K562 (cell line): Measurements from ENCODE around the gene NFKB2. TPM values are rescaled to one million over a fixed set of nuclear protein-coding genes. Genes with fewer than 3 reads are reported as not detected.

Experiments
- ATAC-seq: fragments of 200-7000 bp; cut with Tn5 transposase; 3 replicates; pipeline ENCODE4 v1.9.1; 2020; ENCODE audit warnings: moderate library complexity
- BruUV-seq: library from RNA; stranded (reverse); fragments of 400-500 nt; replicated peaks from 2 replicates; lab custom pipeline; 2021; lab: Mats Ljungman, UMichigan
- CTCF ChIA-PET: fragments of 300-600 bp; formaldehyde crosslinking; extraction: SDS; loops from one replicate; lab custom pipeline; 2021; ENCODE audit warnings: low intra/inter-chr PET ratio; lab: Yijun Ruan, JAX
- POLR2A ChIA-PET: fragments of 300-600, 350-650 bp; sonication (Branson Sonifier 250); formaldehyde crosslinking; extraction: SDS; loops from one replicate; lab custom pipeline; 2021; ENCODE audit warnings: antibody characterized with exemption, inconsistent platforms; lab: Yijun Ruan, JAX
- DNase-seq, 4 experiments: peaks; one replicate each; pipeline versions ENCODE4 v3.0.0 to v3.0.0-alpha.2; 2011 to 2018; ENCODE audit warnings: low spot score in 3 of 4, mixed read lengths in 3 of 4; ENCODE audit errors: extremely low read depth in 1 of 4
- FAIRE-seq: peaks from 2 replicates; lab custom pipeline; 2011; peaks lifted over from hg19 to GRCh38; lab: Jason Lieb, UNC
- H2AFZ ChIP-seq: 2 replicates; pipeline ENCODE4 v1.6.0; 2011; ENCODE audit warnings: low read depth, low read length, control low read depth, inconsistent platforms
- H3K27ac ChIP-seq: fragments of 200-600 bp; 3 replicates; pipeline ENCODE4 v1.8.0; 2011; ENCODE audit warnings: low read depth, mild to moderate bottlenecking, control low read depth, inconsistent platforms, low read length, moderate library complexity, mixed read lengths; ENCODE audit errors: extremely low read depth
- H3K27me3 ChIP-seq, 2 experiments: fragments of 300-600 bp in 1 of 2; 2 replicates in 1 of 2; 3 replicates in 1 of 2; pipeline versions ENCODE4 v1.6.0 to v1.8.0; 2011; ENCODE audit warnings: inconsistent platforms in 2 of 2, low read length in 2 of 2, mild to moderate bottlenecking in 1 of 2, mixed read lengths in 1 of 2, moderate library complexity in 1 of 2; ENCODE audit not compliant: control insufficient read depth in 2 of 2, insufficient read depth in 2 of 2
- H3K36me3 ChIP-seq: fragments of 300-600 bp; 3 replicates; pipeline ENCODE4 v1.8.0; 2011; ENCODE audit warnings: mild to moderate bottlenecking, low read length, inconsistent platforms; ENCODE audit not compliant: control insufficient read depth, insufficient read depth
- H3K4me1 ChIP-seq, 2 experiments: fragments of 200-600 bp in 1 of 2; replicated peaks in 1 of 2; 2 replicates in 1 of 2; 3 replicates in 1 of 2; pipeline versions ENCODE4 v1.5.1 to v1.8.0; 2011; ENCODE audit warnings: inconsistent platforms in 2 of 2, low read length in 2 of 2, mild to moderate bottlenecking in 1 of 2, mixed read lengths in 1 of 2, moderate library complexity in 1 of 2; ENCODE audit not compliant: control insufficient read depth in 2 of 2, insufficient read depth in 2 of 2
- H3K4me2 ChIP-seq: 2 replicates; pipeline ENCODE4 v1.6.1; 2011; ENCODE audit warnings: low read length, control low read depth, inconsistent platforms, mixed read lengths; ENCODE audit not compliant: insufficient read depth
- H3K4me3 ChIP-seq: fragments of 200-600 bp; sonication (generic), shearing (Covaris generic); 2 replicates; pipeline ENCODE4 v1.5.1; 2016; ENCODE audit warnings: control low read depth, inconsistent platforms
- H3K79me2 ChIP-seq: fragments of 200-600 bp; 3 replicates; pipeline ENCODE4 v1.8.0; 2011; ENCODE audit warnings: low read length, inconsistent platforms; ENCODE audit not compliant: control insufficient read depth, insufficient read depth
- H3K9ac ChIP-seq, 2 experiments: 2 replicates each; pipeline versions ENCODE4 v1.6.0 to v1.6.1; 2011; ENCODE audit warnings: low read depth in 2 of 2, low read length in 2 of 2, control low read depth in 1 of 2, inconsistent platforms in 1 of 2, mild to moderate bottlenecking in 1 of 2, mixed read lengths in 1 of 2; ENCODE audit not compliant: insufficient read depth in 1 of 2
- H3K9me1 ChIP-seq: one replicate; pipeline ENCODE4 v1.6.0; 2011; ENCODE audit warnings: inconsistent platforms, mild to moderate bottlenecking, low read length, moderate library complexity; ENCODE audit not compliant: control insufficient read depth, insufficient read depth
- H3K9me3 ChIP-seq: replicated peaks from 2 replicates; pipeline ENCODE4 v1.5.1; 2011; ENCODE audit warnings: low read depth, low read length, inconsistent platforms; ENCODE audit not compliant: control insufficient read depth, insufficient read depth
- H4K20me1 ChIP-seq: replicated peaks from 2 replicates; pipeline ENCODE4 v1.6.1; 2011; ENCODE audit warnings: low read length, inconsistent platforms, mixed read lengths; ENCODE audit not compliant: control insufficient read depth, insufficient read depth
- AFF1 ChIP-seq, 2 experiments: fragments of 450-650 bp; IDR thresholded peaks; 2 replicates each; pipeline ENCODE4 v1.6.1; 2018; ENCODE audit warnings: mild to moderate bottlenecking in 2 of 2, low read depth in 1 of 2; ENCODE audit not compliant: partially characterized antibody in 2 of 2
- ARNT ChIP-seq, 2 experiments: fragments of 450-650 bp; IDR thresholded peaks; 2 replicates each; pipeline ENCODE4 v1.6.1; 2016; ENCODE audit warnings: mild to moderate bottlenecking in 1 of 2
- EHMT2 ChIP-seq: fragments of 450-650 bp; IDR thresholded peaks from 2 replicates; pipeline ENCODE4 v1.6.1; 2018; ENCODE audit warnings: antibody characterized with exemption
- GABPA ChIP-seq: fragments of 200-800 bp; sonication (Bioruptor generic); conservative IDR thresholded peaks from 2 replicates; pipeline ENCODE4 v1.6.1; 2016; ENCODE audit warnings: low read depth, missing genetic modification characterization, missing compliant biosample characterization
- HMGN3 ChIP-seq: IDR thresholded peaks from 2 replicates; pipeline ENCODE4 v1.6.1; 2011; ENCODE audit warnings: borderline replicate concordance, low read depth, mild to moderate bottlenecking, mixed read lengths, low read length; ENCODE audit not compliant: insufficient read length; ENCODE audit errors: extremely low read depth
- MAFF ChIP-seq: IDR thresholded peaks from 2 replicates; pipeline ENCODE4 v1.6.1; 2012; ENCODE audit warnings: low read length, improper control_type of control experiment
- NRF1 ChIP-seq, 2 experiments: fragments of 450-650 bp; IDR thresholded peaks in 1 of 2; conservative IDR thresholded peaks in 1 of 2; 2 replicates each; pipeline ENCODE4 v1.6.1; 2014; ENCODE audit warnings: mild to moderate bottlenecking in 2 of 2
- RFX1 ChIP-seq: fragments of 450-650 bp; IDR thresholded peaks from 2 replicates; pipeline ENCODE4 v1.6.1; 2016; ENCODE audit warnings: mild to moderate bottlenecking, moderate library complexity
- TCF7L2 ChIP-seq: fragments of 150-350 bp; IDR thresholded peaks from 2 replicates; pipeline ENCODE4 v1.6.1; 2016; ENCODE audit warnings: low read depth, mild to moderate bottlenecking, low read length, moderate library complexity
- ZBTB17 ChIP-seq: fragments of 450-650 bp; formaldehyde crosslinking; IDR thresholded peaks from 2 replicates; pipeline ENCODE4 v1.4.0; 2020; ENCODE audit warnings: mild to moderate bottlenecking
- ZBTB7A ChIP-seq: IDR thresholded peaks from 2 replicates; pipeline ENCODE4 v1.6.1; 2011; ENCODE audit warnings: low read depth, mild to moderate bottlenecking, low read length, moderate library complexity, borderline replicate concordance; ENCODE audit not compliant: control insufficient read depth
- WGBS: fragments of 100-300 bp; shearing (Covaris generic); methylation state at CpG from one replicate; pipeline ENCODE4 v1.1.6; 2016; ENCODE audit warnings: low coverage, mixed read lengths; ENCODE audit not compliant: insufficient coverage; ENCODE audit errors: missing lambda C conversion rate; 5-methylcytosine and 5-hydroxymethylcytosine counted together
- in situ Hi-C: fragments of 300-500 bp; cut with MboI; formaldehyde crosslinking; loops from 4 replicates; pipeline ENCODE4 v1.15.0; 2018; ENCODE audit warnings: inconsistent platforms, mixed read lengths
- intact Hi-C: fragments of 100-400 bp; cut with micrococcal nuclease; formaldehyde crosslinking; loops from 2 replicates; pipeline ENCODE4 v1.14.2; 2022
- polyA plus RNA-seq, 8 experiments: library from polyadenylated mRNA; depleted of rRNA in 4 of 8; stranded (reverse) in 5 of 8; unstranded in 3 of 8; fragments of >200 nt; fragmentation: Nextera tagmentation in 2 of 8; fragmentation: Illumina TruSeq in 1 of 8; extraction: Ambion mirVana in 2 of 8; extraction: Trizol in 1 of 8; gene quantifications; 2 replicates each; pipeline versions ENCODE4 v1.2.1 to v1.2.3, GENCODE V29; 2011 to 2014; ENCODE audit warnings: inconsistent platforms in 1 of 8, missing spikeins in 1 of 8
- total RNA-seq, 7 experiments: library from RNA; depleted of rRNA in 6 of 7; stranded (reverse); fragments of >200 nt in 6 of 7; fragmentation: Illumina TruSeq in 2 of 7; extraction: Trizol in 2 of 7; gene quantifications; 2 replicates each; pipeline versions ENCODE4 v1.2.1 to v1.2.3, GENCODE V29; 2011 to 2021; ENCODE audit warnings: low replicate concordance in 1 of 7
- TF ChIP-seq, protein P1 (sequence below): fragments of 450-650 bp; IDR thresholded peaks from 2 replicates; pipeline ENCODE4 v1.6.1; 2016; ENCODE audit warnings: borderline replicate concordance

Gene NFKB2
- total and polyA plus RNA-seq, 9 of the 15 experiments (the other 6 are each of a cell fraction or from before 2014, with no cell fraction given), result 0.07 to 20.3 (median 7.9) TPM

- ChIA-PET POLR2A (interaction anchor here (1.0 to 5.3 kb wide), 6 partner anchors 14 to 63 kb away, joined by 3 to 34 read pairs (median 6); partner anchors contain the start of gene C10orf95), CTCF (no interaction called here)
- in situ Hi-C loops, result no loop called here
- Histone ChIP-seq H3K4me2 (peak overlapping the region; percentile 74), H3K9me3 (no peaks in the 10 kb centered on the region), H3K27me3 (no peaks in the 10 kb centered on the region), H3K4me3 (peak overlapping the region; percentile 93), H3K27ac (peak overlapping the region; percentile 80), H3K36me3 (peaks cover 17% of the 10 kb centered on the region; the same call in 2 of the 3 replicates), H3K9me1 (no peaks in the 10 kb centered on the region), H3K9ac (peak overlapping the region; percentile 65 to 96; a peak in 3 of 4 replicates), H2AFZ (peak overlapping the region; percentile 87), H4K20me1 (no peaks in the 10 kb centered on the region), H3K4me1 (peaks cover 12 to 60% of the 10 kb centered on the region in 2 experiments; a peak in 4 of 5 replicates), H3K79me2 (peaks cover 25% of the 10 kb centered on the region)
- DNase-seq, result peak; percentile 82 to 87 (median 82)
- no peak for ATAC-seq
- 0% methylated on average over 16 of the region's 54 CpGs for WGBS
- FAIRE-seq, result no peak
- intact Hi-C loops, result loop anchor here (5.0 kb wide), 1 partner anchor 43 kb away; no protein-coding TSS in a partner anchor
- no TSS peak for BruUV-seq
- TF ChIP-seq AFF1 (IDR thresholded peaks at IDR 0.05; ENCODE audit: low read depth in 1 of 2, partially characterized antibody in 2 of 2), result peak in 1 of 2 experiments; percentile 45
- TF ChIP-seq GABPA (tag), result 0 out of 2 replicates have a peak, but pooled peaks have one; percentile 20
- TF ChIP-seq RFX1, result peak; percentile 60; the same call in 1 of the 2 replicates
- no peak for TF ChIP-seq ARNT (IDR thresholded peaks at IDR 0.05)
- peak; percentile 85; the same call in 1 of the 2 replicates for TF ChIP-seq EHMT2
- peak; percentile 82 for TF ChIP-seq ZBTB7A
- TF ChIP-seq, protein P1, sequence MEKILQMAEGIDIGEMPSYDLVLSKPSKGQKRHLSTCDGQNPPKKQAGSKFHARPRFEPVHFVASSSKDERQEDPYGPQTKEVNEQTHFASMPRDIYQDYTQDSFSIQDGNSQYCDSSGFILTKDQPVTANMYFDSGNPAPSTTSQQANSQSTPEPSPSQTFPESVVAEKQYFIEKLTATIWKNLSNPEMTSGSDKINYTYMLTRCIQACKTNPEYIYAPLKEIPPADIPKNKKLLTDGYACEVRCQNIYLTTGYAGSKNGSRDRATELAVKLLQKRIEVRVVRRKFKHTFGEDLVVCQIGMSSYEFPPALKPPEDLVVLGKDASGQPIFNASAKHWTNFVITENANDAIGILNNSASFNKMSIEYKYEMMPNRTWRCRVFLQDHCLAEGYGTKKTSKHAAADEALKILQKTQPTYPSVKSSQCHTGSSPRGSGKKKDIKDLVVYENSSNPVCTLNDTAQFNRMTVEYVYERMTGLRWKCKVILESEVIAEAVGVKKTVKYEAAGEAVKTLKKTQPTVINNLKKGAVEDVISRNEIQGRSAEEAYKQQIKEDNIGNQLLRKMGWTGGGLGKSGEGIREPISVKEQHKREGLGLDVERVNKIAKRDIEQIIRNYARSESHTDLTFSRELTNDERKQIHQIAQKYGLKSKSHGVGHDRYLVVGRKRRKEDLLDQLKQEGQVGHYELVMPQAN, result peak; percentile 49; the same call in 1 of the 2 replicates
- no peak for TF ChIP-seq TCF7L2
- TF ChIP-seq MAFF, result no peak
- TF ChIP-seq HMGN3, result peak; percentile 33
- peak; percentile 94 to 95 for TF ChIP-seq NRF1 (conservative IDR thresholded peaks at IDR 0.05 in 1 of 2, IDR thresholded peaks at IDR 0.05 in 1 of 2)
- peak; percentile 17; the same call in 1 of the 2 replicates for TF ChIP-seq ZBTB17 (CRISPR knock-in tag)
These were observed 24.0 kb downstream of the NFKB2 start for GRCh38 chr10:102419269-102420180.
